ENCODE results near the gene BRMS1.
A peak's percentile ranks its signal among the peaks of the same experiment; 100 is the strongest.
"Not testable (repeated sequence)": the region's sequence is repeated elsewhere in the genome, so short reads cannot be mapped to it uniquely, and the experiment has no call there.

BRMS1 gene

GRCh38 chr11:66360406-66361073, 15.6 kb upstream of the BRMS1 start:
- Histone ChIP-seq H3K9ac (ENCODE audit: low read length) (no peak overlapping the region), H3K4me1 (ENCODE audit: insufficient read depth, low read length) (no peaks in the 10 kb centered on the region), H3K4me3 (ENCODE audit: low read depth in 1 of 2, low read length in 2 of 2) (no peak overlapping the region), H3K36me3 (ENCODE audit: insufficient read depth, low read length) (no peaks in the 10 kb centered on the region), H3K27me3 (ENCODE audit: control insufficient read depth in 1 of 2, insufficient read depth in 2 of 2, low read length in 2 of 2) (no peaks in the 10 kb centered on the region), H3K27ac (ENCODE audit: low read depth, low read length) (no peak overlapping the region), H3K9me3 (ENCODE audit: low read length) (no peaks in the 10 kb centered on the region)

- Histone ChIP-seq H3K4me1 (ENCODE audit: insufficient read depth, low read length) (no peaks in the 10 kb centered on the region), H3K27ac (ENCODE audit: low read depth, low read length) (no peak overlapping the region), H3K36me3 (ENCODE audit: insufficient read depth, low read length) (no peaks in the 10 kb centered on the region), H3K4me3 (ENCODE audit: low read depth in 1 of 2, low read length in 2 of 2) (no peak overlapping the region), H3K27me3 (ENCODE audit: control insufficient read depth in 1 of 2, insufficient read depth in 2 of 2, low read length in 2 of 2) (no peaks in the 10 kb centered on the region), H3K9me3 (ENCODE audit: low read length) (no peaks in the 10 kb centered on the region), H3K9ac (ENCODE audit: low read length) (no peak overlapping the region)
Observed at GRCh38 chr11:66359662-66360087, 14.8 kb upstream of the BRMS1 start.

- not testable (repeated sequence) for H3K9me3 ChIP-seq (ENCODE audit: low read length); H3K36me3 ChIP-seq (ENCODE audit: insufficient read depth, low read length); H3K4me3 ChIP-seq (ENCODE audit: low read depth in 1 of 2, low read length in 2 of 2); H3K27ac ChIP-seq (ENCODE audit: low read depth, low read length); H3K9ac ChIP-seq (ENCODE audit: low read length); H3K27me3 ChIP-seq (ENCODE audit: control insufficient read depth in 1 of 2, insufficient read depth in 2 of 2, low read length in 2 of 2)
- H3K4me1 ChIP-seq (ENCODE audit: insufficient read depth, low read length), result peaks cover 16% of the 10 kb centered on the region
Observed at GRCh38 chr11:66350560-66351235, 5.8 kb upstream of the BRMS1 start.

GRCh38 chr11:66349084-66349386, 4.1 kb upstream of the BRMS1 start:
- Histone ChIP-seq H3K9ac (ENCODE audit: low read length) (no peak overlapping the region), H3K36me3 (ENCODE audit: insufficient read depth, low read length) (no peaks in the 10 kb centered on the region), H3K4me1 (ENCODE audit: insufficient read depth, low read length) (peaks cover 26% of the 10 kb centered on the region), H3K4me3 (ENCODE audit: low read depth in 1 of 2, low read length in 2 of 2) (no peak overlapping the region), H3K9me3 (ENCODE audit: low read length) (no peaks in the 10 kb centered on the region), H3K27me3 (ENCODE audit: control insufficient read depth in 1 of 2, insufficient read depth in 2 of 2, low read length in 2 of 2) (no peaks in the 10 kb centered on the region), H3K27ac (ENCODE audit: low read depth, low read length) (no peak overlapping the region)

- no peaks in the 10 kb centered on the region for H3K36me3 ChIP-seq (ENCODE audit: insufficient read depth, low read length)
- peak within 1 kb of the TSS; percentile 77 to 93 for H3K4me3 ChIP-seq (ENCODE audit: low read depth in 1 of 2, low read length in 2 of 2)
- peak within 1 kb of the TSS; percentile 65 for H3K27ac ChIP-seq (ENCODE audit: low read depth, low read length)
- peaks cover 37% of the 10 kb centered on the region for H3K4me1 ChIP-seq (ENCODE audit: insufficient read depth, low read length)
- peak within 1 kb of the TSS; percentile 75 for H3K9ac ChIP-seq (ENCODE audit: low read length)
- no peaks in the 10 kb centered on the region for H3K9me3 ChIP-seq (ENCODE audit: low read length)
- no peaks in the 10 kb centered on the region for H3K27me3 ChIP-seq (ENCODE audit: control insufficient read depth in 1 of 2, insufficient read depth in 2 of 2, low read length in 2 of 2)
Observed at GRCh38 chr11:66347425-66348276, 2.7 kb upstream of the BRMS1 start, which contains the start of gene B4GAT1. Gene B4GAT1, minus strand, starts transcription at chr11:66347629. Its CDS starts 84 bp downstream, at chr11:66347545.

GRCh38 chr11:66346476-66347424, 1.8 kb upstream of the BRMS1 start:
- peak overlapping the region; percentile 75 for H3K9ac ChIP-seq (ENCODE audit: low read length)
- H3K9me3 ChIP-seq (ENCODE audit: low read length), result no peaks in the 10 kb centered on the region
- H3K27ac ChIP-seq (ENCODE audit: low read depth, low read length), result peak overlapping the region; percentile 65
- peak overlapping the region; percentile 59 to 93 for H3K4me3 ChIP-seq (ENCODE audit: low read depth in 1 of 2, low read length in 2 of 2)
- H3K27me3 ChIP-seq (ENCODE audit: control insufficient read depth in 1 of 2, insufficient read depth in 2 of 2, low read length in 2 of 2), result no peaks in the 10 kb centered on the region
- H3K4me1 ChIP-seq (ENCODE audit: insufficient read depth, low read length), result peaks cover 37% of the 10 kb centered on the region
- H3K36me3 ChIP-seq (ENCODE audit: insufficient read depth, low read length), result peaks cover 4% of the 10 kb centered on the region

GRCh38 chr11:66345316-66345649, 379 bp upstream of the BRMS1 start:
- Histone ChIP-seq H3K36me3 (ENCODE audit: insufficient read depth, low read length) (peaks cover 17% of the 10 kb centered on the region), H3K4me3 (ENCODE audit: low read depth in 1 of 2, low read length in 2 of 2) (peak overlapping the region; percentile 58 to 93), H3K4me1 (ENCODE audit: insufficient read depth, low read length) (peaks cover 37% of the 10 kb centered on the region)

GRCh38 chr11:66343176-66343575, 1.7 kb downstream of the BRMS1 start:
- H3K27me3 ChIP-seq (ENCODE audit: control insufficient read depth in 1 of 2, insufficient read depth in 2 of 2, low read length in 2 of 2), result no peaks in the 10 kb centered on the region
- no peaks in the 10 kb centered on the region for H3K9me3 ChIP-seq (ENCODE audit: low read length)
- H3K36me3 ChIP-seq (ENCODE audit: insufficient read depth, low read length), result peaks cover 36% of the 10 kb centered on the region
- H3K9ac ChIP-seq (ENCODE audit: low read length), result no peak overlapping the region
- no peak overlapping the region for H3K4me3 ChIP-seq (ENCODE audit: low read depth in 1 of 2, low read length in 2 of 2)
- no peak overlapping the region for H3K27ac ChIP-seq (ENCODE audit: low read depth, low read length)
- H3K4me1 ChIP-seq (ENCODE audit: insufficient read depth, low read length), result peaks cover 34% of the 10 kb centered on the region

More at GRCh38 chr11:66345316-66345649, 379 bp upstream of the BRMS1 start:
- H3K27me3 ChIP-seq (ENCODE audit: control insufficient read depth in 1 of 2, insufficient read depth in 2 of 2, low read length in 2 of 2), result no peaks in the 10 kb centered on the region
- H3K27ac ChIP-seq (ENCODE audit: low read depth, low read length), result peak overlapping the region; percentile 89
- H3K9ac ChIP-seq (ENCODE audit: low read length), result peak overlapping the region; percentile 75
- no peaks in the 10 kb centered on the region for H3K9me3 ChIP-seq (ENCODE audit: low read length)

- peaks cover 42% of the 10 kb centered on the region for H3K36me3 ChIP-seq (ENCODE audit: insufficient read depth, low read length)
- peaks cover 34% of the 10 kb centered on the region for H3K4me1 ChIP-seq (ENCODE audit: insufficient read depth, low read length)
- no peaks in the 10 kb centered on the region for H3K9me3 ChIP-seq (ENCODE audit: low read length)
- H3K27ac ChIP-seq (ENCODE audit: low read depth, low read length), result no peak overlapping the region
- H3K27me3 ChIP-seq (ENCODE audit: control insufficient read depth in 1 of 2, insufficient read depth in 2 of 2, low read length in 2 of 2), result no peaks in the 10 kb centered on the region
- no peak overlapping the region for H3K9ac ChIP-seq (ENCODE audit: low read length)
- H3K4me3 ChIP-seq (ENCODE audit: low read depth in 1 of 2, low read length in 2 of 2), result no peak overlapping the region
Observed at GRCh38 chr11:66341502-66342126, 3.3 kb downstream of the BRMS1 start.

GRCh38 chr11:66340596-66341501, 4.1 kb downstream of the BRMS1 start:
- Histone ChIP-seq H3K36me3 (ENCODE audit: insufficient read depth, low read length) (peaks cover 42% of the 10 kb centered on the region), H3K27me3 (ENCODE audit: control insufficient read depth in 1 of 2, insufficient read depth in 2 of 2, low read length in 2 of 2) (no peaks in the 10 kb centered on the region), H3K4me1 (ENCODE audit: insufficient read depth, low read length) (peaks cover 32% of the 10 kb centered on the region), H3K9ac (ENCODE audit: low read length) (no peak overlapping the region), H3K9me3 (ENCODE audit: low read length) (no peaks in the 10 kb centered on the region), H3K4me3 (ENCODE audit: low read depth in 1 of 2, low read length in 2 of 2) (no peak overlapping the region), H3K27ac (ENCODE audit: low read depth, low read length) (no peak overlapping the region)
